Activated CD8-positive, alpha-beta T cell treated with anti-CD3 and anti-CD28 coated beads for 36 hours (primary cell): ENCODE results near the gene YDJC. TPM values are rescaled to one million over a fixed set of nuclear protein-coding genes. Genes with fewer than 3 reads are reported as not detected.
"Not testable (repeated sequence)": the region's sequence is repeated elsewhere in the genome, so short reads cannot be mapped to it uniquely, and the experiment has no call there.

Source experiments
- ATAC-seq: fragments of 200-7000 bp; cut with Tn5 transposase; one replicate; pipeline ENCODE4 v1.10.0; 2021; ENCODE audit warnings: mild to moderate bottlenecking, moderate library complexity
- CTCF ChIA-PET: fragments of 350-600 bp; sonication (Branson Sonifier 250); formaldehyde crosslinking; loops from one replicate; lab custom pipeline; 2021; ENCODE audit warnings: antibody characterized with exemption; lab: Charles Lee
- POLR2A ChIA-PET: fragments of 350-600 bp; sonication (Branson Sonifier 250); formaldehyde crosslinking; loops from one replicate; lab custom pipeline; 2021; ENCODE audit warnings: antibody characterized with exemption; lab: Charles Lee
- DNase-seq: peaks from one replicate; pipeline ENCODE4 v3.0.0-alpha.2; 2020
- H3K27ac Mint-ChIP-seq: one replicate; pipeline ENCODE4 v1.8.0; 2021; ENCODE audit warnings: mild to moderate bottlenecking, mixed read lengths
- H3K27me3 Mint-ChIP-seq: one replicate; pipeline ENCODE4 v1.8.0; 2021; ENCODE audit warnings: mixed read lengths
- H3K36me3 Mint-ChIP-seq: one replicate; pipeline ENCODE4 v1.8.0; 2021; ENCODE audit warnings: low read depth, mixed read lengths
- H3K4me1 Mint-ChIP-seq: one replicate; pipeline ENCODE4 v1.8.0; 2021; ENCODE audit warnings: low read depth, mixed read lengths
- H3K4me3 Mint-ChIP-seq: one replicate; pipeline ENCODE4 v1.8.0; 2021; ENCODE audit warnings: mild to moderate bottlenecking, moderate library complexity, mixed read lengths
- H3K9me3 Mint-ChIP-seq: one replicate; pipeline ENCODE4 v1.8.0; 2021; ENCODE audit warnings: mixed read lengths
- intact Hi-C: fragments of 100-400 bp; cut with micrococcal nuclease; formaldehyde crosslinking; loops from one replicate; pipeline ENCODE4 v1.10.0; 2022
- total RNA-seq, 2 experiments: library from RNA; stranded (reverse); gene quantifications; one replicate each; pipeline ENCODE4 v1.2.3, GENCODE V29; 2021
- TF ChIP-seq, protein P1 (sequence below): fragments of 200-600 bp; IDR thresholded peaks from one replicate; pipeline ENCODE4 v1.8.0; 2022; ENCODE audit warnings: antibody characterized with exemption, mild to moderate bottlenecking

YDJC gene, protein sequence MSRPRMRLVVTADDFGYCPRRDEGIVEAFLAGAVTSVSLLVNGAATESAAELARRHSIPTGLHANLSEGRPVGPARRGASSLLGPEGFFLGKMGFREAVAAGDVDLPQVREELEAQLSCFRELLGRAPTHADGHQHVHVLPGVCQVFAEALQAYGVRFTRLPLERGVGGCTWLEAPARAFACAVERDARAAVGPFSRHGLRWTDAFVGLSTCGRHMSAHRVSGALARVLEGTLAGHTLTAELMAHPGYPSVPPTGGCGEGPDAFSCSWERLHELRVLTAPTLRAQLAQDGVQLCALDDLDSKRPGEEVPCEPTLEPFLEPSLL
- 10 to 100 TPM; 60.1 to 64.9 TPM for total RNA-seq

DNA sequence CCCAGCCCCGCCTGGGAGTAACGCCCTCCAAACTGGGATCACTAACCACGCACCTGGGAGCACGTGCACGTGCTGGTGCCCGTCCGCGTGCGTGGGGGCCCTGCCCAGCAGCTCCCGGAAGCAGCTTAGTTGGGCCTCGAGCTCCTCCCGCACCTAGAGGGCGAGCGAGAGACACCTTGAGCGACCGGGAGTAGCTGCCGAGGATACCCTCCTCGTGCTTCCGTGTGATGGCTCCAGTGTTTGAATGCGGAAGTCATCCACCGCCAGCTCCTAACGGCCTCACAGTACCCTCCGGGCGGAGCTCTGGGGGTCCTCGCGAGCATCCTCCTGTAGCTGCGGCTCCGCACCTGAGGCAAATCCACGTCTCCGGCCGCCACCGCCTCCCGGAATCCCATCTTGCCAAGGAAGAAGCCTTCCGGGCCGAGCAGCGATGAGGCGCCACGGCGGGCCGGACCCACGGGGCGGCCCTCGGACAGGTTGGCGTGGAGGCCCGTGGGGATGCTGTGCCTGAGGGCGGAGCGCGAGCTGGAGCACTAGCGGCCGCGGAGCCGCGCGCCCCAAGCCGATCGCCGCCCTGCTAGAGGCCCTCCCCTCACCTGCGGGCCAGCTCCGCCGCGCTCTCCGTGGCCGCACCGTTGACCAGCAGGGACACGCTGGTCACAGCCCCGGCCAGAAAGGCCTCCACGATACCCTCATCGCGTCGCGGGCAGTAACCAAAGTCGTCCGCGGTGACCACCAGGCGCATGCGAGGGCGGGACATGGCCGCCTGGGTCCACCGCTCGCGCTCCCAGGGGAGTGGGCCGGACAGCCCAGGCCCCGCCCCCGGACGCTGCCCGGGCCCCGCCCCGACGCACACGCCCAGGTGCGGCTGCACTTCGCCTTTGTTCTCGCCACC, at the start of gene YDJC:
Gene YDJC (minus strand): TSS at position 768 of the 895 bp plus-strand sequence. CDS start 8 bp downstream, at position 760.
- H3K36me3 Mint-ChIP-seq, result peaks cover 27% of the 10 kb centered on the region
- no peaks in the 10 kb centered on the region for H3K27me3 Mint-ChIP-seq
- H3K27ac Mint-ChIP-seq, result peak within 1 kb of the TSS; percentile 95
- peaks cover 47% of the 10 kb centered on the region for H3K4me1 Mint-ChIP-seq
- peak within 1 kb of the TSS; percentile 86 for H3K4me3 Mint-ChIP-seq
- DNase-seq, result peak; percentile 96
- no peaks in the 10 kb centered on the region for H3K9me3 Mint-ChIP-seq
- TF ChIP-seq, protein P1, sequence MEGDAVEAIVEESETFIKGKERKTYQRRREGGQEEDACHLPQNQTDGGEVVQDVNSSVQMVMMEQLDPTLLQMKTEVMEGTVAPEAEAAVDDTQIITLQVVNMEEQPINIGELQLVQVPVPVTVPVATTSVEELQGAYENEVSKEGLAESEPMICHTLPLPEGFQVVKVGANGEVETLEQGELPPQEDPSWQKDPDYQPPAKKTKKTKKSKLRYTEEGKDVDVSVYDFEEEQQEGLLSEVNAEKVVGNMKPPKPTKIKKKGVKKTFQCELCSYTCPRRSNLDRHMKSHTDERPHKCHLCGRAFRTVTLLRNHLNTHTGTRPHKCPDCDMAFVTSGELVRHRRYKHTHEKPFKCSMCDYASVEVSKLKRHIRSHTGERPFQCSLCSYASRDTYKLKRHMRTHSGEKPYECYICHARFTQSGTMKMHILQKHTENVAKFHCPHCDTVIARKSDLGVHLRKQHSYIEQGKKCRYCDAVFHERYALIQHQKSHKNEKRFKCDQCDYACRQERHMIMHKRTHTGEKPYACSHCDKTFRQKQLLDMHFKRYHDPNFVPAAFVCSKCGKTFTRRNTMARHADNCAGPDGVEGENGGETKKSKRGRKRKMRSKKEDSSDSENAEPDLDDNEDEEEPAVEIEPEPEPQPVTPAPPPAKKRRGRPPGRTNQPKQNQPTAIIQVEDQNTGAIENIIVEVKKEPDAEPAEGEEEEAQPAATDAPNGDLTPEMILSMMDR, result peak; percentile 36
- CTCF ChIA-PET, result interaction anchor here (0.7 to 5.3 kb wide), 18 partner anchors 9 to 175 kb away, joined by 3 to 78 read pairs (median 7); partner anchors contain the start of gene SDF2L1
- POLR2A ChIA-PET, result interaction anchor here (0.9 to 6.9 kb wide), 15 partner anchors 10 to 238 kb away, joined by 3 to 98 read pairs (median 4); partner anchors contain the start of genes MAPK1, SDF2L1 and UBE2L3
- peak; percentile 87 for ATAC-seq
- intact Hi-C loops, result no loop called here

DNA sequence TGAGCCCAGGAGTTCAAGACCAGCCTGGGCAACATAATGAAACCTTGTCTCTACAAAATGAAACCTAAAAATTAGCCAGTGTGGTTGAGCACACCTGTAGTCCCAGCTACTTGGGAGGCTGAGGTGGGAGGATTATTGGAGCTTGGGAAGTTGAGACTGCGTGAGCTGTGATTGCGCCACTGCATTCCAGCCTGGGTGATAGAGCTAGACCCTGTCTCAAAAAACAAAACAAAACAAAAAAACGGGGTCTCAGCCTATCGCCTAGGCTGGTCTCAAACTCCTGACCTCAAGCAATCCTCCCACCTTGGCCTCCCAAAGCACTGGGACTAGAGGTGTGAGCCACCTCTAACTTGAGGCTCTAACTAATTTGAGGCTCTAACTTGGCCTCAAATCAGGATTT, 49.6 kb upstream of the YDJC start:
- DNase-seq (no peak), ATAC-seq (no peak)
- Mint-ChIP-seq H3K27ac (no peak overlapping the region), H3K9me3 (no peaks in the 10 kb centered on the region), H3K4me3 (no peak overlapping the region), H3K27me3 (no peaks in the 10 kb centered on the region), H3K4me1 (peaks cover 6% of the 10 kb centered on the region), H3K36me3 (peaks cover 28% of the 10 kb centered on the region)
- ChIA-PET CTCF (no interaction called here), POLR2A (no interaction called here)
- intact Hi-C loops, result no loop called here
- TF ChIP-seq, protein P1, result no peak

DNA sequence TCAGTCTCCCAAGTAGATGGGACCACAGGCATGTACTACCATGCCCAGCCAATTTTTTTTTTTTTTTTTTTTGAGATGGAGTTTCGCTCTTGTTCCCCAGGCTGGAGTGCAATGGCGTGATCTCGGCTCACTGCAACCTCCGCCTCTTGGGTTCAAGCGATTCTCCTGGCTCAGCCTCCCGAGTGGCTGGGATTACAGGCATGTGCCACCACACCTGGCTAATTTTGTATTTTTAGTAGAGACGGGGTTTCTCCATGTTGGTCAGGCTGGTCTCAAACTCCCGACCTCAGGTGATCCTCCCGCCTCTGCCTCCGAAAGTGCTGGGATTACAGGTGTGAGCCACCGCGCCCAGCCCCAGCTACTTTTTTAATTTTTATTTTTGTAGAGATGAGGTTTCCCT, 49.0 kb upstream of the YDJC start:
- H3K4me3 Mint-ChIP-seq, POLR2A ChIA-PET, ATAC-seq, H3K27me3 Mint-ChIP-seq, CTCF ChIA-PET, intact Hi-C loops, H3K9me3 Mint-ChIP-seq, H3K4me1 Mint-ChIP-seq, DNase-seq, H3K27ac Mint-ChIP-seq: not testable (repeated sequence)
- peaks cover 29% of the 10 kb centered on the region for H3K36me3 Mint-ChIP-seq

DNA sequence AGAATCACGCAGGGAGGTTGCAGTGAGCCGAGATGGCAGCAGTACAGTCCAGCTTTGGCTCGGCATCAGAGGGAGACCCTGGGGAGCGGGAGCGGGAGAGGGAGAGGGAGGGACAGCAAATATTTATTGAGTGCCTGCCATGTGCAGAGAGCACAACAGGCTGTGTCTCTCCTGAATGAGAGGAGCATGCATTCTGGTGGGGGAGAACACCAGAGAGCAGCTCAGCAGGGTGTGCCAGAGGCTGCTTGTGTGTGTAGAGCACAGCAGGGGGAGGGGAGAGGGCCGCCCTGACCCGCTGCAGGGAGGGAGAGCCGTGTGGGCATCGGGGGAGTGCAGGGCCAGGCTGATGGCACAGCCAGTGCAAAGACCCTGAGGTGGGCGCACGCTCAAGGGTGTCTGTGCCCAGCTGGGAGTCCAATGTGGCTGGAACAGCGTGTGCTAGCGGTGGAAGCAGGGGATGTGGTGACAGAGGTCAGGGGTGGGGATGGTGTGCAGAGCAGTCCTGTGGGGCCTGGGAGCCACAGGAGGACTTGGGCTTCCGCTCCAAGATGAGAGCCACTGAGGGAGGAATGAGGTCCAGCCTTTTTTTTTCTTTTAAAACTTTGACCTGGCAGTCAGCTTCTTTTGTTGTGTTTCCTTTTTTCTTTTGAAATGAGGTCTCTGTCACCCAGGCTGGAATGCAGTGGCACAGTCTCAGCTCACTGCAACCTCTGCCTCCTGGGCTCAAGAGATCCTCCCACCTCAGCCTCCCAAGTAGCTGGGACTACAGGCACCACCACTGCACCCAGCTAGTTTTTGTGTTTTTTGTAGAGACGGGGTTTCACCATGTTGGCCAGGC, 48.0 kb upstream of the YDJC start:
- ChIA-PET CTCF (no interaction called here), POLR2A (no interaction called here)
- H3K4me1 Mint-ChIP-seq, result peaks cover 6% of the 10 kb centered on the region
- H3K4me3 Mint-ChIP-seq, result no peak overlapping the region
- no peaks in the 10 kb centered on the region for H3K27me3 Mint-ChIP-seq
- intact Hi-C loops, result no loop called here
- ATAC-seq, result no peak
- DNase-seq, result no peak
- no peak overlapping the region for H3K27ac Mint-ChIP-seq
- H3K9me3 Mint-ChIP-seq, result no peaks in the 10 kb centered on the region
- H3K36me3 Mint-ChIP-seq, result peaks cover 37% of the 10 kb centered on the region
- TF ChIP-seq, protein P1, result no peak
